Astrocyte (in vitro differentiated cells and primary cell): ENCODE results near the gene CUL7. TPM values are rescaled to one million over a fixed set of nuclear protein-coding genes. Genes with fewer than 3 reads are reported as not detected.

Source experiments
- DNase-seq: peaks from one replicate; pipeline ENCODE4 v3.0.0-alpha.2; 2010; ENCODE audit warnings: low read depth
- FAIRE-seq: peaks from 2 replicates; lab custom pipeline; 2011; peaks lifted over from hg19 to GRCh38; lab: Jason Lieb, UNC
- H2AFZ ChIP-seq: 2 replicates; pipeline ENCODE4 v1.6.0; 2012; ENCODE audit warnings: low read depth, low read length, inconsistent platforms
- H3K27ac ChIP-seq: 2 replicates; pipeline ENCODE4 v1.5.1; 2011; ENCODE audit warnings: low read depth, low read length, inconsistent platforms
- H3K27me3 ChIP-seq: 2 replicates; pipeline ENCODE4 v1.6.0; 2011; ENCODE audit warnings: low read length, inconsistent platforms; ENCODE audit not compliant: insufficient read depth
- H3K36me3 ChIP-seq: 2 replicates; pipeline ENCODE4 v1.5.1; 2011; ENCODE audit warnings: low read length, inconsistent platforms; ENCODE audit not compliant: insufficient read depth
- H3K4me1 ChIP-seq: 2 replicates; pipeline ENCODE4 v1.5.1; 2011; ENCODE audit warnings: low read length, inconsistent platforms; ENCODE audit not compliant: insufficient read depth
- H3K4me2 ChIP-seq: 2 replicates; pipeline ENCODE4 v1.6.0; 2012; ENCODE audit warnings: low read length, inconsistent platforms
- H3K4me3 ChIP-seq: 2 replicates; pipeline ENCODE4 v1.5.1; 2011; ENCODE audit warnings: low read depth, mild to moderate bottlenecking, low read length, inconsistent platforms; ENCODE audit not compliant: insufficient read depth
- H3K79me2 ChIP-seq: 2 replicates; pipeline ENCODE4 v1.6.0; 2012; ENCODE audit warnings: mild to moderate bottlenecking, low read length, inconsistent platforms; ENCODE audit not compliant: insufficient read depth
- H3K9ac ChIP-seq: 2 replicates; pipeline ENCODE4 v1.6.0; 2012; ENCODE audit warnings: mild to moderate bottlenecking, low read length, inconsistent platforms
- H3K9me3 ChIP-seq: 2 replicates; pipeline ENCODE4 v1.5.1; 2012; ENCODE audit warnings: low read depth, mild to moderate bottlenecking, low read length, inconsistent platforms; ENCODE audit not compliant: insufficient read depth
- H4K20me1 ChIP-seq: 2 replicates; pipeline ENCODE4 v1.6.0; 2012; ENCODE audit warnings: low read length, inconsistent platforms; ENCODE audit not compliant: insufficient read depth
- H3K27ac Mint-ChIP-seq: one replicate; pipeline ENCODE4 v1.8.0; 2021; ENCODE audit warnings: mild to moderate bottlenecking, mixed read lengths; ENCODE audit not compliant: unreplicated experiment
- H3K27me3 Mint-ChIP-seq: one replicate; pipeline ENCODE4 v1.8.0; 2021; ENCODE audit warnings: low read depth, mixed read lengths; ENCODE audit not compliant: unreplicated experiment
- H3K36me3 Mint-ChIP-seq: one replicate; pipeline ENCODE4 v1.8.0; 2021; ENCODE audit warnings: low read depth, mixed read lengths; ENCODE audit not compliant: unreplicated experiment
- H3K4me1 Mint-ChIP-seq: one replicate; pipeline ENCODE4 v1.8.0; 2021; ENCODE audit warnings: low read depth, mixed read lengths; ENCODE audit not compliant: unreplicated experiment
- H3K4me3 Mint-ChIP-seq: one replicate; pipeline ENCODE4 v1.8.0; 2021; ENCODE audit warnings: mild to moderate bottlenecking, moderate library complexity, mixed read lengths; ENCODE audit not compliant: unreplicated experiment
- H3K9me3 Mint-ChIP-seq: one replicate; pipeline ENCODE4 v1.8.0; 2021; ENCODE audit warnings: mild to moderate bottlenecking, mixed read lengths; ENCODE audit not compliant: unreplicated experiment
- EZH2 ChIP-seq: IDR thresholded peaks from 2 replicates; pipeline ENCODE4 v1.6.1; 2012; ENCODE audit warnings: mild to moderate bottlenecking, low read length, inconsistent platforms; ENCODE audit not compliant: insufficient read depth
- total RNA-seq: library from RNA; stranded (reverse); gene quantifications from 2 replicates; pipeline ENCODE4 v1.2.1, GENCODE V29; 2021
- TF ChIP-seq, protein P1 (sequence below): IDR thresholded peaks from 2 replicates; pipeline ENCODE4 v1.5.1; 2011; ENCODE audit warnings: low read depth, mild to moderate bottlenecking, inconsistent platforms, low read length, moderate library complexity; ENCODE audit not compliant: insufficient read depth

CUL7 gene
- total RNA-seq, 1 donor from 2014 or later: 21.2 TPM

DNA sequence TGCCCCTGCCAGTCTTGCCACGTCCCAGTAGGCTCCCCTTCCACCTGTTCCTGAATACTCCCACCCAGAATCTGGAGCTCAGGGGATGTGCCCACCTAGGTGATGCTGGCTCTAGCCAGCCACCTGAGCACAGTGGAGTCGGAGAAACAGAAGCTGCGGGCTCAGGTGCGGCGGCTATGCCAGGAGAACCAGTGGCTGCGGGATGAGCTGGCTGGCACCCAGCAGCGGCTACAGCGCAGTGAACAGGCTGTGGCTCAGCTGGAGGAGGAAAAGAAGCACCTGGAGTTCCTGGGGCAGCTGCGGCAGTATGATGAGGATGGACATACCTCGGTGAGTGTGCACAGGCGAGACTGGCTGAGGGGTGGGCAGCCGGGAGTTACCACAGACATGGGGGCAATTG lies 9.2 kb upstream of the CUL7 start:
- H3K9me3 ChIP-seq: no peaks in the 10 kb centered on the region
- Mint-ChIP-seq H3K27me3 (no peaks in the 10 kb centered on the region), H3K4me1 (peaks cover 15% of the 10 kb centered on the region), H3K36me3 (peaks cover 22% of the 10 kb centered on the region), H3K9me3 (no peaks in the 10 kb centered on the region), H3K4me3 (no peak overlapping the region), H3K27ac (peak overlapping the region; percentile 30)
- peaks cover 6% of the 10 kb centered on the region for H3K36me3 ChIP-seq
- H4K20me1 ChIP-seq: no peaks in the 10 kb centered on the region
- no peak for FAIRE-seq
- no peak overlapping the region for H2AFZ ChIP-seq
- no peak overlapping the region for H3K4me2 ChIP-seq
- no peak overlapping the region for H3K27ac ChIP-seq
- no peak overlapping the region for H3K9ac ChIP-seq
- H3K4me1 ChIP-seq: peaks cover 30% of the 10 kb centered on the region
- no peaks in the 10 kb centered on the region for H3K27me3 ChIP-seq
- no peak for DNase-seq
- H3K79me2 ChIP-seq: peaks cover 27% of the 10 kb centered on the region
- no peak overlapping the region for H3K4me3 ChIP-seq
- TF ChIP-seq, protein P1, sequence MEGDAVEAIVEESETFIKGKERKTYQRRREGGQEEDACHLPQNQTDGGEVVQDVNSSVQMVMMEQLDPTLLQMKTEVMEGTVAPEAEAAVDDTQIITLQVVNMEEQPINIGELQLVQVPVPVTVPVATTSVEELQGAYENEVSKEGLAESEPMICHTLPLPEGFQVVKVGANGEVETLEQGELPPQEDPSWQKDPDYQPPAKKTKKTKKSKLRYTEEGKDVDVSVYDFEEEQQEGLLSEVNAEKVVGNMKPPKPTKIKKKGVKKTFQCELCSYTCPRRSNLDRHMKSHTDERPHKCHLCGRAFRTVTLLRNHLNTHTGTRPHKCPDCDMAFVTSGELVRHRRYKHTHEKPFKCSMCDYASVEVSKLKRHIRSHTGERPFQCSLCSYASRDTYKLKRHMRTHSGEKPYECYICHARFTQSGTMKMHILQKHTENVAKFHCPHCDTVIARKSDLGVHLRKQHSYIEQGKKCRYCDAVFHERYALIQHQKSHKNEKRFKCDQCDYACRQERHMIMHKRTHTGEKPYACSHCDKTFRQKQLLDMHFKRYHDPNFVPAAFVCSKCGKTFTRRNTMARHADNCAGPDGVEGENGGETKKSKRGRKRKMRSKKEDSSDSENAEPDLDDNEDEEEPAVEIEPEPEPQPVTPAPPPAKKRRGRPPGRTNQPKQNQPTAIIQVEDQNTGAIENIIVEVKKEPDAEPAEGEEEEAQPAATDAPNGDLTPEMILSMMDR: no peak
- no peak for TF ChIP-seq EZH2

DNA sequence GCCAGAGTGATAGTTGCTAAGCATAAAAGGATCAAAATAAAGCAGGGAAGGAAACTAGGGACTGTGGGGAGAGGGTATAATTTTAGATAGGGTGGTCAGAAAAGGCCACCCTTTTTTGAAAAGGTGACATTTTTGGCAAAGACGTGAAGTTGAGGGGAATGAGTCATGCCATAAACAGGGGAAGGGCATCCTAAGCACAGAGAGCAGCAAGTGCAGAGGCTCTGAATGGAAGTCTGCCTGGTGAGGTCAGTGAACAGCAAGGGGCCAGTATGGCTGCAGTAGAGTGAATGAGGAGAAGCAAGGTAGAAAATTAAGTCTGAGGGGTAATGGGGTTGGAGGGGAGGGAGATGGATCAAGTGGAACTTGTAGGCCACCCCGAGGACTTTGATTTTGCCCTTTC lies 8.2 kb upstream of the CUL7 start:
- Mint-ChIP-seq H3K27ac (no peak overlapping the region), H3K27me3 (no peaks in the 10 kb centered on the region), H3K4me3 (peak overlapping the region; percentile 96), H3K36me3 (peaks cover 22% of the 10 kb centered on the region), H3K4me1 (peaks cover 15% of the 10 kb centered on the region), H3K9me3 (no peaks in the 10 kb centered on the region)
- Histone ChIP-seq H3K27me3 (no peaks in the 10 kb centered on the region), H3K9me3 (no peaks in the 10 kb centered on the region), H3K27ac (no peak overlapping the region), H3K4me2 (peak overlapping the region; percentile 95), H3K9ac (peak overlapping the region; percentile 39), H3K79me2 (peaks cover 30% of the 10 kb centered on the region), H2AFZ (no peak overlapping the region), H4K20me1 (no peaks in the 10 kb centered on the region), H3K4me3 (no peak overlapping the region), H3K36me3 (peaks cover 8% of the 10 kb centered on the region), H3K4me1 (peaks cover 30% of the 10 kb centered on the region)
- FAIRE-seq: no peak
- TF ChIP-seq EZH2: no peak
- TF ChIP-seq, protein P1: no peak
- DNase-seq: peak; percentile 43

DNA sequence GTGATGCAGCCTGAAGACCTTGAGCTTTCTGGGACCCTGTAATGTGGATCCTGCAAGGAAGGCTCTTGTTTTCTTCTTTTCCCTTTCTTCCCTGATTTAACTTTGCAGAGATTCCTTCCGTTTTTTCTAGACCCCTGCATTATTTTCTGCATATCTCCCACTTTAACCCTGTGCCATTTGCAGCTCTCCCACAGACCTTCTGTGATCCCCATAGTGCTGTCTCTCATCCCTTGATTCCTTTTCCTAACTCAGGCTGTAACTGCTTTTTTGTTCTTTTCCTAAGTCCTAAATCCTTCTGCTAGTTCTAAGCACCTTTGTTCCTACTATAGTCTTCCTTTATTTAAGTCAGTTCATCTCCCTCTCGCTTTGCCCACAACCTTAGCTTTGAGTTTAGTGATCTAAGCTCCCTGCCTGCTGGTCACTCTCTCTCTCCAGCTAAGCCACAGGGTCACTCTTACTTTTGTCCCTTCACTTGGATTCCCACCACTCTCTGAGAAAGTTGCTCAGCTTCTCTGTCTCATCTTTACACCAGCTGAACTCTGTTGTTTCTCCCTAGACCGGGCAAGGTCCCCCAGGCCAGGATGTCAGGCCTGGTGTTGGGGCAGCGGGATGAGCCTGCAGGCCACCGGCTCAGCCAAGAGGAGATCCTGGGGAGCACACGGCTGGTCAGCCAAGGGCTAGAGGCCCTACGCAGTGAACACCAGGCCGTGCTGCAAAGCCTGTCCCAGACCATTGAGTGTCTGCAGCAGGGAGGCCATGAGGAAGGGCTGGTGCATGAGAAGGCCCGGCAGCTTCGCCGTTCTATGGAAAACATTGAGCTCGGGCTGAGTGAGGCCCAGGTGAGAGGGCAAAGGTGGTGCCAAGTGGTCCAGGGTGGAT lies 7.3 kb upstream of the CUL7 start:
- Mint-ChIP-seq H3K9me3 (no peaks in the 10 kb centered on the region), H3K36me3 (peaks cover 17% of the 10 kb centered on the region), H3K4me1 (peaks cover 15% of the 10 kb centered on the region), H3K4me3 (peak overlapping the region; percentile 96), H3K27me3 (no peaks in the 10 kb centered on the region), H3K27ac (no peak overlapping the region)
- Histone ChIP-seq H3K27me3 (no peaks in the 10 kb centered on the region), H3K9me3 (no peaks in the 10 kb centered on the region), H3K36me3 (peaks cover 8% of the 10 kb centered on the region), H2AFZ (no peak overlapping the region), H3K4me2 (peak overlapping the region; percentile 95), H3K79me2 (peaks cover 30% of the 10 kb centered on the region), H3K4me1 (peaks cover 30% of the 10 kb centered on the region), H3K27ac (no peak overlapping the region), H3K9ac (peak overlapping the region; percentile 98), H3K4me3 (no peak overlapping the region), H4K20me1 (no peaks in the 10 kb centered on the region)
- no peak for FAIRE-seq
- no peak for DNase-seq
- TF ChIP-seq, protein P1: no peak
- no peak for TF ChIP-seq EZH2
